HG03457 (cell line): Measurements from ENCODE around the gene DSG3.

Source experiments
- ATAC-seq: cut with Tn5 transposase; IDR thresholded peaks from one replicate; pipeline ENCODE4 v1.9.1; 2021; ENCODE audit warnings: moderate number of reproducible peaks; ENCODE audit not compliant: unreplicated experiment

DSG3 gene

DNA sequence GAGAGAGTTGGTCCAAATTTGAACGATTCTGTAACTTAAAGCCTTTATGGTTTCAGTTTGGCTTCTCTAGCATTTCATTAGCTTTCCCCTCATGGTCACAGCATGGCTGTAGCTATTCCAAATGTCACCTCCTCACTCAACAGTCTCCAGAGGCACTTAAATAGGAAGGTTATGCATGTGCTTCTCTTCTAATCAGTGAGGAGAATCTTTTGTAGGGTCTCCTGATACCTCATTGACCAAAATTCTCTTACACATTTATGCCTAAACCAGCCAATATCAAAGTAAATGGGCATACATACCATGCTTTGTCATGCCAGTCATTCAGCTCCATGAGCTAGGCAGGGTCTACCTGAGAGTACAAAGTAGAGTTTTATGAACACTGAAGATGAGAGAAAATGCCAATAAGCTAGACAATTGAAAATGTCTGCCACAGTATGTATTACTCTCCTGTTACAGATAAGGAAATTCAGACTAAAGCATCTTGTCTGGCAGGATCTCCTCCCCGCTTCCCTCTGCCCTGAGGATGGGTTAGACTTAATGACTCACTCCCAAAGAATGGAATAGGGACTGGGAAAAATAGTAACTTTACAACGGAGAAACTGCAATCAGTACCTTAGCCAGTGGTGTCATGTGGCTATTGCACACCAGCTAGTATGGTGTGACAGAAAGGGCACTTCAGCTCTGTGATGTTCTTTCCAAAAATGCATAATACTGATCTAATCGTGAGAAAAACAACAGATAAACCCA, 65.8 kb downstream of the DSG3 start:
- no peak for ATAC-seq

DNA sequence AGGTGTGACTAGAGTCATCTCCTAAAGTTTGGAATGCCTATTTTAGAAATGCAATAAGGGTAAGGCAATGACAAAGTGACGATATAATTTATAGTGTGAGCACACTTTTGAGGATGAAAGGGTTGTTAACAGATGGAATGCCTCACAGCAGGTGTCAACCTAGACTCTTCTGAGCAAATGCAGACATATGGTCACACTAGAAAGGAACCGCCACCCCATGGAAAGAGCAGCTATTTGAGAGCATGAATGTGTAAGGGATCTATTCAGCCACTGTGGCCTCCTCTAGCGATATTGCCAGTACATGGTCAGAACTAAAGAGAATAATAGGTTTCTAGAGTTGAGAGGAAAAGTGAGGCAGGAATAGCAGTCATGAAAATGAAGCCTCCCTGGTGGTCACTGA, 68.9 kb downstream of the DSG3 start:
- no peak for ATAC-seq

DNA sequence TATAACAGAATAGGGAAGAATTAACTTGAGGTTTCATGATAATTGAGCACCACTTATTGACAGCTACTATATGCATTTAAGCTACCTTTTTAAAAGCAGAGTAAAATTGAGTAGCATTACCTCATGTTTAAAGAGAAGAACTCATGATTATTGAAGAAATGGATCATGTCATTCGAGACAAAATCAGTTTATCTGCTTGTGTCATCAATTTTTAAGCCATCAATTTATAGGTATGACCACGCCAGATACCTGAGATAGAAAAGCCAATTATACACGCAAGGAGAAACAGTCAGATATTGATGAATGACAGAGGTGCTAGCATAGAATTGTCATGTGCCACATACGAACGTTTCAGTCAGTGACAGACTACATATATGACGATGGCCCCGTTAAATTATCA, 78.8 kb downstream of the DSG3 start:
- no peak for ATAC-seq
